ENCODE data around the gene EFCAB9. TPM values are rescaled to one million over a fixed set of nuclear protein-coding genes. Genes with fewer than 3 reads are reported as not detected.
"Not testable (repeated sequence)": the region's sequence is repeated elsewhere in the genome, so short reads cannot be mapped to it uniquely, and the experiment has no call there.

EFCAB9 gene
- total and polyA plus RNA-seq, 4 donors, result not detected

GRCh38 chr5:172200476-172200875 lies 6.5 kb downstream of the EFCAB9 start:
- 85% methylated on average over 6 of the region's 6 CpGs for WGBS
- Histone ChIP-seq H3K36me3 (ENCODE audit: control insufficient read depth in 4 of 4, insufficient read depth in 3 of 4, low read depth in 1 of 4, low read length in 3 of 4) (no peaks in the 10 kb centered on the region), H3K4me1 (ENCODE audit: control insufficient read depth in 4 of 4, insufficient read depth in 4 of 4, low read length in 3 of 4) (no peaks in the 10 kb centered on the region), H3K27ac (ENCODE audit: low read depth in 1 of 2, low read length in 2 of 2) (no peak overlapping the region), H3K9ac (ENCODE audit: low read depth in 1 of 2, low read length in 2 of 2) (no peak overlapping the region), H3K27me3 (ENCODE audit: control insufficient read depth in 4 of 4, insufficient read depth in 4 of 4, low read length in 3 of 4) (no peaks in the 10 kb centered on the region), H3K9me3 (ENCODE audit: control insufficient read depth in 4 of 4, low read length in 3 of 4) (no peaks in the 10 kb centered on the region), H3K4me3 (ENCODE audit: low read depth in 1 of 3, low read length in 3 of 3) (no peak overlapping the region)
- DNase-seq (ENCODE audit: low spot score), result no peak
- TF ChIP-seq, protein P1, sequence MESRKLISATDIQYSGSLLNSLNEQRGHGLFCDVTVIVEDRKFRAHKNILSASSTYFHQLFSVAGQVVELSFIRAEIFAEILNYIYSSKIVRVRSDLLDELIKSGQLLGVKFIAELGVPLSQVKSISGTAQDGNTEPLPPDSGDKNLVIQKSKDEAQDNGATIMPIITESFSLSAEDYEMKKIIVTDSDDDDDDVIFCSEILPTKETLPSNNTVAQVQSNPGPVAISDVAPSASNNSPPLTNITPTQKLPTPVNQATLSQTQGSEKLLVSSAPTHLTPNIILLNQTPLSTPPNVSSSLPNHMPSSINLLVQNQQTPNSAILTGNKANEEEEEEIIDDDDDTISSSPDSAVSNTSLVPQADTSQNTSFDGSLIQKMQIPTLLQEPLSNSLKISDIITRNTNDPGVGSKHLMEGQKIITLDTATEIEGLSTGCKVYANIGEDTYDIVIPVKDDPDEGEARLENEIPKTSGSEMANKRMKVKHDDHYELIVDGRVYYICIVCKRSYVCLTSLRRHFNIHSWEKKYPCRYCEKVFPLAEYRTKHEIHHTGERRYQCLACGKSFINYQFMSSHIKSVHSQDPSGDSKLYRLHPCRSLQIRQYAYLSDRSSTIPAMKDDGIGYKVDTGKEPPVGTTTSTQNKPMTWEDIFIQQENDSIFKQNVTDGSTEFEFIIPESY (IDR thresholded peaks at IDR 0.05), result no peak
- TF ChIP-seq HNF4G (IDR thresholded peaks at IDR 0.05) (no peak), FOXA1 (IDR thresholded peaks at IDR 0.05) (no peak), RXRA (IDR thresholded peaks at IDR 0.05) (no peak), ATF3 (IDR thresholded peaks at IDR 0.05) (no peak), GABPA (IDR thresholded peaks at IDR 0.05 in 1 of 2, conservative IDR thresholded peaks at IDR 0.05 in 1 of 2) (no peak), RAD21 (IDR thresholded peaks at IDR 0.05) (no peak), NR2F2 (IDR thresholded peaks at IDR 0.05) (no peak), YY1 (IDR thresholded peaks at IDR 0.05) (no peak), TAF1 (conservative IDR thresholded peaks at IDR 0.05) (no peak), EGR1 (IDR thresholded peaks at IDR 0.05; ENCODE audit: low read depth in 2 of 2) (no peak), JUND (IDR thresholded peaks at IDR 0.05) (no peak), SP1 (IDR thresholded peaks at IDR 0.05) (no peak), FOXA2 (IDR thresholded peaks at IDR 0.05) (no peak), HNF4A (conservative IDR thresholded peaks at IDR 0.05) (no peak)
- TF ChIP-seq, protein P2, sequence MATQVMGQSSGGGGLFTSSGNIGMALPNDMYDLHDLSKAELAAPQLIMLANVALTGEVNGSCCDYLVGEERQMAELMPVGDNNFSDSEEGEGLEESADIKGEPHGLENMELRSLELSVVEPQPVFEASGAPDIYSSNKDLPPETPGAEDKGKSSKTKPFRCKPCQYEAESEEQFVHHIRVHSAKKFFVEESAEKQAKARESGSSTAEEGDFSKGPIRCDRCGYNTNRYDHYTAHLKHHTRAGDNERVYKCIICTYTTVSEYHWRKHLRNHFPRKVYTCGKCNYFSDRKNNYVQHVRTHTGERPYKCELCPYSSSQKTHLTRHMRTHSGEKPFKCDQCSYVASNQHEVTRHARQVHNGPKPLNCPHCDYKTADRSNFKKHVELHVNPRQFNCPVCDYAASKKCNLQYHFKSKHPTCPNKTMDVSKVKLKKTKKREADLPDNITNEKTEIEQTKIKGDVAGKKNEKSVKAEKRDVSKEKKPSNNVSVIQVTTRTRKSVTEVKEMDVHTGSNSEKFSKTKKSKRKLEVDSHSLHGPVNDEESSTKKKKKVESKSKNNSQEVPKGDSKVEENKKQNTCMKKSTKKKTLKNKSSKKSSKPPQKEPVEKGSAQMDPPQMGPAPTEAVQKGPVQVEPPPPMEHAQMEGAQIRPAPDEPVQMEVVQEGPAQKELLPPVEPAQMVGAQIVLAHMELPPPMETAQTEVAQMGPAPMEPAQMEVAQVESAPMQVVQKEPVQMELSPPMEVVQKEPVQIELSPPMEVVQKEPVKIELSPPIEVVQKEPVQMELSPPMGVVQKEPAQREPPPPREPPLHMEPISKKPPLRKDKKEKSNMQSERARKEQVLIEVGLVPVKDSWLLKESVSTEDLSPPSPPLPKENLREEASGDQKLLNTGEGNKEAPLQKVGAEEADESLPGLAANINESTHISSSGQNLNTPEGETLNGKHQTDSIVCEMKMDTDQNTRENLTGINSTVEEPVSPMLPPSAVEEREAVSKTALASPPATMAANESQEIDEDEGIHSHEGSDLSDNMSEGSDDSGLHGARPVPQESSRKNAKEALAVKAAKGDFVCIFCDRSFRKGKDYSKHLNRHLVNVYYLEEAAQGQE (IDR thresholded peaks at IDR 0.05), result no peak
- TF ChIP-seq, protein P3, sequence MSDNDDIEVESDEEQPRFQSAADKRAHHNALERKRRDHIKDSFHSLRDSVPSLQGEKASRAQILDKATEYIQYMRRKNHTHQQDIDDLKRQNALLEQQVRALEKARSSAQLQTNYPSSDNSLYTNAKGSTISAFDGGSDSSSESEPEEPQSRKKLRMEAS (IDR thresholded peaks at IDR 0.05), result no peak
- TF ChIP-seq, protein P4, sequence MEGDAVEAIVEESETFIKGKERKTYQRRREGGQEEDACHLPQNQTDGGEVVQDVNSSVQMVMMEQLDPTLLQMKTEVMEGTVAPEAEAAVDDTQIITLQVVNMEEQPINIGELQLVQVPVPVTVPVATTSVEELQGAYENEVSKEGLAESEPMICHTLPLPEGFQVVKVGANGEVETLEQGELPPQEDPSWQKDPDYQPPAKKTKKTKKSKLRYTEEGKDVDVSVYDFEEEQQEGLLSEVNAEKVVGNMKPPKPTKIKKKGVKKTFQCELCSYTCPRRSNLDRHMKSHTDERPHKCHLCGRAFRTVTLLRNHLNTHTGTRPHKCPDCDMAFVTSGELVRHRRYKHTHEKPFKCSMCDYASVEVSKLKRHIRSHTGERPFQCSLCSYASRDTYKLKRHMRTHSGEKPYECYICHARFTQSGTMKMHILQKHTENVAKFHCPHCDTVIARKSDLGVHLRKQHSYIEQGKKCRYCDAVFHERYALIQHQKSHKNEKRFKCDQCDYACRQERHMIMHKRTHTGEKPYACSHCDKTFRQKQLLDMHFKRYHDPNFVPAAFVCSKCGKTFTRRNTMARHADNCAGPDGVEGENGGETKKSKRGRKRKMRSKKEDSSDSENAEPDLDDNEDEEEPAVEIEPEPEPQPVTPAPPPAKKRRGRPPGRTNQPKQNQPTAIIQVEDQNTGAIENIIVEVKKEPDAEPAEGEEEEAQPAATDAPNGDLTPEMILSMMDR (IDR thresholded peaks at IDR 0.05; ENCODE audit: low read depth, low read length, missing input control), result no peak

GRCh38 chr5:172205984-172206383 lies 12.0 kb downstream of the EFCAB9 start:
- not testable (repeated sequence) for H3K27me3 ChIP-seq (ENCODE audit: control insufficient read depth in 4 of 4, insufficient read depth in 4 of 4, low read length in 3 of 4); H3K4me1 ChIP-seq (ENCODE audit: control insufficient read depth in 4 of 4, insufficient read depth in 4 of 4, low read length in 3 of 4); H3K4me3 ChIP-seq (ENCODE audit: low read depth in 1 of 3, low read length in 3 of 3); H3K9ac ChIP-seq (ENCODE audit: low read depth in 1 of 2, low read length in 2 of 2); DNase-seq (ENCODE audit: low spot score); H3K27ac ChIP-seq (ENCODE audit: low read depth in 1 of 2, low read length in 2 of 2); H3K36me3 ChIP-seq (ENCODE audit: control insufficient read depth in 4 of 4, insufficient read depth in 3 of 4, low read depth in 1 of 4, low read length in 3 of 4); H3K9me3 ChIP-seq (ENCODE audit: control insufficient read depth in 4 of 4, low read length in 3 of 4)
- 88% methylated on average over 11 of the region's 11 CpGs for WGBS
